NOMO-1 treated with DMSO at 0.1 percent for 48 hours (cell line): ENCODE measurements around the gene CAMK1D.

ENCODE experiments used
- DNase-seq: peaks from one replicate; lab custom pipeline; 2025; ENCODE audit not compliant: unreplicated experiment; lab: John Stamatoyannopoulos, UW

CAMK1D gene

GRCh38 chr10:12617191-12618175 is 268.1 kb downstream of the CAMK1D start:
- DNase-seq: peak; percentile 2

GRCh38 chr10:12622016-12622415 is 272.7 kb downstream of the CAMK1D start:
- no peak for DNase-seq

- no peak for DNase-seq
These were observed 273.3 kb downstream of the CAMK1D start for GRCh38 chr10:12622691-12623090.

GRCh38 chr10:12625393-12626023 is 276.2 kb downstream of the CAMK1D start:
- no peak for DNase-seq

GRCh38 chr10:12628153-12628552 is 278.8 kb downstream of the CAMK1D start:
- no peak for DNase-seq

- no peak for DNase-seq
These were observed 279.8 kb downstream of the CAMK1D start for GRCh38 chr10:12628964-12629766.

GRCh38 chr10:12629767-12630165 is 280.4 kb downstream of the CAMK1D start:
- no peak for DNase-seq

- no peak for DNase-seq
These were observed 281.9 kb downstream of the CAMK1D start for GRCh38 chr10:12631216-12631615.

- no peak for DNase-seq
These were observed 282.6 kb downstream of the CAMK1D start for GRCh38 chr10:12631787-12632562.

- DNase-seq: no peak
These were observed 284.7 kb downstream of the CAMK1D start for GRCh38 chr10:12633776-12634620.

- DNase-seq: peak; percentile 30
These were observed 285.2 kb downstream of the CAMK1D start for GRCh38 chr10:12634621-12634931.

- no peak for DNase-seq
These were observed 285.8 kb downstream of the CAMK1D start for GRCh38 chr10:12635127-12635541.

GRCh38 chr10:12636571-12636970 is 287.2 kb downstream of the CAMK1D start:
- DNase-seq: no peak

GRCh38 chr10:12637649-12638048 is 288.3 kb downstream of the CAMK1D start:
- no peak for DNase-seq

GRCh38 chr10:12638103-12638502 is 288.8 kb downstream of the CAMK1D start:
- DNase-seq: no peak

GRCh38 chr10:12638781-12639180 is 289.4 kb downstream of the CAMK1D start:
- no peak for DNase-seq

GRCh38 chr10:12639996-12640944 is 290.9 kb downstream of the CAMK1D start:
- no peak for DNase-seq

- DNase-seq: no peak
These were observed 292.7 kb downstream of the CAMK1D start for GRCh38 chr10:12642036-12642435.

- no peak for DNase-seq
These were observed 293.9 kb downstream of the CAMK1D start for GRCh38 chr10:12643279-12643678.
